Caco-2 (cell line): ENCODE measurements around the gene ACOT7. TPM values are rescaled to one million over a fixed set of nuclear protein-coding genes. Genes with fewer than 3 reads are reported as not detected.
A peak's percentile ranks its signal among the peaks of the same experiment; 100 is the strongest.

Experiments used
- BruUV-seq: library from RNA; stranded (reverse); fragments of 400-500 nt; replicated peaks from 2 replicates; lab custom pipeline; 2021; lab: Mats Ljungman, UMichigan
- CTCF ChIA-PET: fragments of 300-600 bp; sonication (Branson Sonifier 250); formaldehyde crosslinking; loops from one replicate; lab custom pipeline; 2022; ENCODE audit warnings: antibody characterized with exemption; lab: Charles Lee
- POLR2A ChIA-PET: fragments of 300-600 bp; sonication (Branson Sonifier 250); formaldehyde crosslinking; loops from one replicate; lab custom pipeline; 2022; ENCODE audit warnings: antibody characterized with exemption; lab: Charles Lee
- DNase-seq, 2 experiments: peaks; one replicate each; pipeline versions ENCODE4 v3.0.0 to v3.0.0-alpha.2; 2020 to 2022
- H3K27me3 ChIP-seq: replicated peaks from 2 replicates; pipeline ENCODE4 v1.6.0; 2011; ENCODE audit warnings: low read length; ENCODE audit not compliant: control insufficient read depth, insufficient read depth
- H3K36me3 ChIP-seq: 2 replicates; pipeline ENCODE4 v1.5.1; 2011; ENCODE audit warnings: low read length; ENCODE audit not compliant: control insufficient read depth, insufficient read depth
- H3K4me1 ChIP-seq: fragments of 250-450 bp; sonication (Bioruptor Pico); 2 replicates; pipeline ENCODE4 v1.5.1; 2020; ENCODE audit warnings: mild to moderate bottlenecking
- H3K4me3 ChIP-seq: 2 replicates; pipeline ENCODE4 v1.5.1; 2011; ENCODE audit warnings: low read depth, mild to moderate bottlenecking, control low read depth, low read length
- H3K9me3 ChIP-seq: fragments of 250-450 bp; sonication (Bioruptor Pico); 2 replicates; pipeline ENCODE4 v1.5.1; 2020; ENCODE audit warnings: mild to moderate bottlenecking, moderate library complexity
- H3K27ac Mint-ChIP-seq: one replicate; pipeline ENCODE4 v1.8.0; 2022; ENCODE audit warnings: mixed read lengths; ENCODE audit not compliant: unreplicated experiment
- H3K27me3 Mint-ChIP-seq: one replicate; pipeline ENCODE4 v1.8.0; 2022; ENCODE audit warnings: mixed read lengths; ENCODE audit not compliant: insufficient read depth, unreplicated experiment
- H3K36me3 Mint-ChIP-seq: one replicate; pipeline ENCODE4 v1.8.0; 2022; ENCODE audit warnings: mild to moderate bottlenecking, mixed read lengths; ENCODE audit not compliant: insufficient read depth, unreplicated experiment
- H3K4me1 Mint-ChIP-seq: one replicate; pipeline ENCODE4 v1.8.0; 2022; ENCODE audit warnings: low read depth, mixed read lengths; ENCODE audit not compliant: unreplicated experiment
- H3K4me3 Mint-ChIP-seq: one replicate; pipeline ENCODE4 v1.8.0; 2022; ENCODE audit warnings: mild to moderate bottlenecking, moderate library complexity, mixed read lengths; ENCODE audit not compliant: unreplicated experiment
- H3K9me3 Mint-ChIP-seq: one replicate; pipeline ENCODE4 v1.8.0; 2022; ENCODE audit warnings: mixed read lengths; ENCODE audit not compliant: unreplicated experiment
- intact Hi-C: fragments of 100-400 bp; cut with micrococcal nuclease; formaldehyde crosslinking; loops from one replicate; pipeline ENCODE4 v1.10.0; 2022; ENCODE audit not compliant: unreplicated experiment
- total RNA-seq: library from RNA; stranded (reverse); gene quantifications from 2 replicates; pipeline ENCODE4 v1.2.3, GENCODE V29; 2022
- TF ChIP-seq, protein P1 (sequence below), 2 experiments: fragments of 200-600 bp in 1 of 2; IDR thresholded peaks; 1 replicate in 1 of 2; 2 replicates in 1 of 2; pipeline versions ENCODE4 v1.5.1 to v1.8.0; 2011 to 2022; ENCODE audit warnings: antibody characterized with exemption in 1 of 2, control low read depth in 1 of 2, inconsistent platforms in 1 of 2, low read depth in 1 of 2, low read length in 1 of 2, mild to moderate bottlenecking in 1 of 2, moderate library complexity in 1 of 2; ENCODE audit not compliant: insufficient read depth in 1 of 2, severe bottlenecking in 1 of 2, unreplicated experiment in 1 of 2

The ACOT7 gene
- total RNA-seq, 1 experiment from 2014 or later = 221 TPM

DNA sequence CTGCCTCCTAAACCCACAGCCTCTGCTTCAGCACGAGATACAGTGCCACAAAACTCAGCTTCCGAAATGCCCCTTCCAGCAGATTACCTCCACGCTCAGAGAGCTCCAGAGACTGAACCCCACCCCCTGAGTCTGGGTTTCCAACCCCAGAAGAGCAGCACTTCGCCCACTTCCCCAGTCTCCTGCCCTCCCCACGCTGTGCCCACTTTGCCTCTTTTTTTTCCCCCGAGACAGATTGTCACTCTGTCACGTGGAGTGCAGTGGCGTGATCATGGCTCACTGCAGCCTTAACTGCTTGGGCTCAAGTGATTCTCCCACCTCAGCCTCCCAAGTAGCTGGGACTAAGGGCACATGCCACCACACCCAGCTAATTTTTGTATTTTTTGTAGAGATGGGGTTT is 167.9 kb downstream of the ACOT7 start:
- H3K9me3 Mint-ChIP-seq = no peaks in the 10 kb centered on the region
- H3K4me3 Mint-ChIP-seq = no peak overlapping the region
- no peaks in the 10 kb centered on the region for H3K36me3 ChIP-seq
- BruUV-seq = no TSS peak
- H3K9me3 ChIP-seq = no peaks in the 10 kb centered on the region
- H3K36me3 Mint-ChIP-seq = peaks cover 79% of the 10 kb centered on the region
- H3K27me3 Mint-ChIP-seq = no peaks in the 10 kb centered on the region
- H3K27ac Mint-ChIP-seq = no peak overlapping the region
- no peaks in the 10 kb centered on the region for H3K27me3 ChIP-seq
- TF ChIP-seq, protein P1, sequence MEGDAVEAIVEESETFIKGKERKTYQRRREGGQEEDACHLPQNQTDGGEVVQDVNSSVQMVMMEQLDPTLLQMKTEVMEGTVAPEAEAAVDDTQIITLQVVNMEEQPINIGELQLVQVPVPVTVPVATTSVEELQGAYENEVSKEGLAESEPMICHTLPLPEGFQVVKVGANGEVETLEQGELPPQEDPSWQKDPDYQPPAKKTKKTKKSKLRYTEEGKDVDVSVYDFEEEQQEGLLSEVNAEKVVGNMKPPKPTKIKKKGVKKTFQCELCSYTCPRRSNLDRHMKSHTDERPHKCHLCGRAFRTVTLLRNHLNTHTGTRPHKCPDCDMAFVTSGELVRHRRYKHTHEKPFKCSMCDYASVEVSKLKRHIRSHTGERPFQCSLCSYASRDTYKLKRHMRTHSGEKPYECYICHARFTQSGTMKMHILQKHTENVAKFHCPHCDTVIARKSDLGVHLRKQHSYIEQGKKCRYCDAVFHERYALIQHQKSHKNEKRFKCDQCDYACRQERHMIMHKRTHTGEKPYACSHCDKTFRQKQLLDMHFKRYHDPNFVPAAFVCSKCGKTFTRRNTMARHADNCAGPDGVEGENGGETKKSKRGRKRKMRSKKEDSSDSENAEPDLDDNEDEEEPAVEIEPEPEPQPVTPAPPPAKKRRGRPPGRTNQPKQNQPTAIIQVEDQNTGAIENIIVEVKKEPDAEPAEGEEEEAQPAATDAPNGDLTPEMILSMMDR (IDR thresholded peaks at IDR 0.05; ENCODE audit: insufficient read depth in 1 of 2, low read depth in 1 of 2, low read length in 1 of 2, severe bottlenecking in 1 of 2, unreplicated experiment in 1 of 2) = no peak
- intact Hi-C loops = no loop called here
- ChIA-PET POLR2A (no interaction called here), CTCF (no interaction called here)
- H3K4me3 ChIP-seq = no peak overlapping the region
- DNase-seq = no peak
- H3K4me1 ChIP-seq = peaks cover 28% of the 10 kb centered on the region
- no peaks in the 10 kb centered on the region for H3K4me1 Mint-ChIP-seq

- Mint-ChIP-seq H3K9me3 (no peaks in the 10 kb centered on the region), H3K27ac (no peak overlapping the region)
- CTCF ChIA-PET = no interaction called here
Observed at GRCh38 chr1:6224718-6225117, 168.8 kb downstream of the ACOT7 start.

DNA sequence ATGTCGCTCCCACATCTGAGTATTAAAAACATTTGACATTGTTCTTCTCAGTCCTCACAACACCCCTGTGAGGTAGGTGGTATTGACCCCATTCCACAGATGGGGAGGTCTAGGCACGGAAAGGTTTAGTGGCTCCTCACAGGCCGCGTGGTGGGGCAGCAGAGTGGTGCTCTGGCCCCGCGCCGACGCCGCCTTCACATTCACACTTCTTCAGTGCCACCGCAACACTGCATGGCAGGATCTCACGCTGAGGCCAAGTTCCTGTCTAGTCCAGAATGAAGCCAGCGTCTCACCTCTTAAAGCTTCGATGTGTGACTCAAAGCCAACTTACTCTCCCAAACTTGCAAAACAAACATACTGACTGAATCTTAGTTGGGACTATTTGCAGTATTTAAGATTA is 169.9 kb downstream of the ACOT7 start:
- H3K27ac Mint-ChIP-seq = no peak overlapping the region
- H3K27me3 Mint-ChIP-seq = no peaks in the 10 kb centered on the region
- Histone ChIP-seq H3K27me3 (no peaks in the 10 kb centered on the region), H3K36me3 (no peaks in the 10 kb centered on the region), H3K9me3 (no peaks in the 10 kb centered on the region), H3K4me3 (no peak overlapping the region), H3K4me1 (peaks cover 34% of the 10 kb centered on the region)
- H3K4me3 Mint-ChIP-seq = no peak overlapping the region
- no peak for DNase-seq
- CTCF ChIA-PET = no interaction called here
- H3K4me1 Mint-ChIP-seq = no peaks in the 10 kb centered on the region
- TF ChIP-seq, protein P1 (IDR thresholded peaks at IDR 0.05; ENCODE audit: insufficient read depth in 1 of 2, low read depth in 1 of 2, low read length in 1 of 2, severe bottlenecking in 1 of 2, unreplicated experiment in 1 of 2) = no peak
- POLR2A ChIA-PET = interaction anchor here (0.6 kb wide), 2 partner anchors 122 to 387 kb away, joined by 3 read pairs; no protein-coding TSS in a partner anchor
- no peaks in the 10 kb centered on the region for H3K9me3 Mint-ChIP-seq
- H3K36me3 Mint-ChIP-seq = peaks cover 64% of the 10 kb centered on the region
- BruUV-seq = TSS peak; percentile 32
- intact Hi-C loops = no loop called here

More at GRCh38 chr1:6224718-6225117, 168.8 kb downstream of the ACOT7 start:
- Histone ChIP-seq H3K4me1 (peaks cover 34% of the 10 kb centered on the region), H3K27me3 (no peaks in the 10 kb centered on the region), H3K4me3 (no peak overlapping the region), H3K9me3 (no peaks in the 10 kb centered on the region), H3K36me3 (no peaks in the 10 kb centered on the region)
- POLR2A ChIA-PET = no interaction called here
- TF ChIP-seq, protein P1 (IDR thresholded peaks at IDR 0.05; ENCODE audit: insufficient read depth in 1 of 2, low read depth in 1 of 2, low read length in 1 of 2, severe bottlenecking in 1 of 2, unreplicated experiment in 1 of 2) = no peak
- no peaks in the 10 kb centered on the region for H3K27me3 Mint-ChIP-seq
- DNase-seq = peak; percentile 40 to 72
- peaks cover 74% of the 10 kb centered on the region for H3K36me3 Mint-ChIP-seq
- H3K4me1 Mint-ChIP-seq = no peaks in the 10 kb centered on the region
- no peak overlapping the region for H3K4me3 Mint-ChIP-seq
- intact Hi-C loops = no loop called here
- BruUV-seq = no TSS peak
